HuH-7 (cell line): ENCODE data around the gene HLA-DQB1.
"Not testable (repeated sequence)": the region's sequence is repeated elsewhere in the genome, so short reads cannot be mapped to it uniquely, and the experiment has no call there.

Experiments
- DNase-seq: peaks from one replicate; pipeline ENCODE4 v3.0.0; 2011; ENCODE audit warnings: low spot score

The HLA-DQB1 gene

GRCh38 chr6:32666420-32667300 lies at the start of gene HLA-DQB1:
TSS of gene HLA-DQB1 (minus strand) at chr6:32666657. CDS start at chr6:32666607, 50 bp downstream.
- no peak for DNase-seq

- no peak for DNase-seq
Observed at GRCh38 chr6:32713241-32713640, 46.8 kb upstream of the HLA-DQB1 start.

GRCh38 chr6:32709625-32710024 lies 43.2 kb upstream of the HLA-DQB1 start:
- DNase-seq = no peak

- DNase-seq = not testable (repeated sequence)
Observed at GRCh38 chr6:32705164-32705563, 38.7 kb upstream of the HLA-DQB1 start.

- DNase-seq = no peak
Observed at GRCh38 chr6:32703347-32703746, 36.9 kb upstream of the HLA-DQB1 start.

- DNase-seq = peak; percentile 17
Observed at GRCh38 chr6:32700391-32701040, 34.1 kb upstream of the HLA-DQB1 start.

- DNase-seq = no peak
Observed at GRCh38 chr6:32697031-32697430, 30.6 kb upstream of the HLA-DQB1 start.

GRCh38 chr6:32692019-32692418 lies 25.6 kb upstream of the HLA-DQB1 start:
- DNase-seq = peak; percentile 23

- no peak for DNase-seq
Observed at GRCh38 chr6:32689531-32690501, 23.4 kb upstream of the HLA-DQB1 start.

- no peak for DNase-seq
Observed at GRCh38 chr6:32685603-32686002, 19.1 kb upstream of the HLA-DQB1 start.

- no peak for DNase-seq
Observed at GRCh38 chr6:32684246-32684645, 17.8 kb upstream of the HLA-DQB1 start.

- DNase-seq = no peak
Observed at GRCh38 chr6:32680055-32680454, 13.6 kb upstream of the HLA-DQB1 start.

- DNase-seq = no peak
Observed at GRCh38 chr6:32679492-32679891, 13.0 kb upstream of the HLA-DQB1 start.

GRCh38 chr6:32674123-32674522 lies 7.7 kb upstream of the HLA-DQB1 start:
- not testable (repeated sequence) for DNase-seq

- not testable (repeated sequence) for DNase-seq
Observed at GRCh38 chr6:32671908-32672307, 5.5 kb upstream of the HLA-DQB1 start.

GRCh38 chr6:32669893-32670292 lies 3.4 kb upstream of the HLA-DQB1 start:
- DNase-seq = no peak

- DNase-seq = no peak
Observed at GRCh38 chr6:32669240-32669639, 2.8 kb upstream of the HLA-DQB1 start.

GRCh38 chr6:32668226-32668747 lies 1.8 kb upstream of the HLA-DQB1 start:
- peak; percentile 9 for DNase-seq

GRCh38 chr6:32665661-32666060 lies 796 bp downstream of the HLA-DQB1 start:
- no peak for DNase-seq

- DNase-seq = no peak
Observed at GRCh38 chr6:32664827-32665362, 1.6 kb downstream of the HLA-DQB1 start.

GRCh38 chr6:32664354-32664753 lies 2.1 kb downstream of the HLA-DQB1 start:
- DNase-seq = no peak

GRCh38 chr6:32662836-32663235 lies 3.6 kb downstream of the HLA-DQB1 start:
- DNase-seq = no peak
